GM12878 (cell line): Measurements from ENCODE around the gene AGMAT. TPM values are rescaled to one million over a fixed set of nuclear protein-coding genes. Genes with fewer than 3 reads are reported as not detected.
A peak's percentile ranks its signal among the peaks of the same experiment; 100 is the strongest.

Experiments
- BCLAF1 ChIP-seq: fragments of 450-650 bp; IDR thresholded peaks from 2 replicates; pipeline ENCODE4 v1.6.1; 2017; ENCODE audit warnings: antibody characterized with exemption, mild to moderate bottlenecking, moderate library complexity
- IRF4 ChIP-seq: IDR thresholded peaks from 2 replicates; pipeline ENCODE4 v1.6.1; 2011; ENCODE audit warnings: low read depth, low read length
- MEF2B ChIP-seq: fragments of 450-650 bp; IDR thresholded peaks from 2 replicates; pipeline ENCODE4 v1.6.1; 2018; ENCODE audit warnings: mild to moderate bottlenecking, moderate library complexity; ENCODE audit not compliant: partially characterized antibody, poor library complexity, severe bottlenecking
- MXI1 ChIP-seq: fragments of 150-350 bp; IDR thresholded peaks from 2 replicates; pipeline ENCODE4 v1.6.1; 2011; ENCODE audit warnings: low read depth, mild to moderate bottlenecking, inconsistent platforms, low read length, improper control_type of control experiment
- RBBP5 ChIP-seq: fragments of 200-600 bp; sonication (generic); conservative IDR thresholded peaks from 2 replicates; pipeline ENCODE4 v1.6.1; 2016
- RELA ChIP-seq: fragments of 450-650 bp; IDR thresholded peaks from 2 replicates; pipeline ENCODE4 v1.8.0; 2014; ENCODE audit warnings: borderline replicate concordance; ENCODE audit not compliant: partially characterized antibody
- RUNX3 ChIP-seq: IDR thresholded peaks from 2 replicates; pipeline ENCODE4 v1.6.1; 2012; ENCODE audit warnings: low read length, inconsistent platforms
- YY1 ChIP-seq: IDR thresholded peaks from 2 replicates; pipeline ENCODE4 v1.6.1; 2011; ENCODE audit warnings: low read depth, mild to moderate bottlenecking, low read length
- ZBTB4 ChIP-seq: fragments of 450-650 bp; formaldehyde crosslinking; IDR thresholded peaks from 2 replicates; pipeline ENCODE4 v1.4.0; 2022; ENCODE audit warnings: mild to moderate bottlenecking, moderate library complexity
- ZNF592 ChIP-seq: fragments of 450-650 bp; IDR thresholded peaks from 2 replicates; pipeline ENCODE4 v1.6.1; 2017; ENCODE audit warnings: mild to moderate bottlenecking, moderate library complexity
- polyA plus RNA-seq, 11 experiments: library from polyadenylated mRNA; depleted of rRNA in 4 of 11; unstranded in 6 of 11; stranded (reverse) in 5 of 11; fragments of >200 nt; fragmentation: Nextera tagmentation in 4 of 11; fragmentation: Illumina TruSeq in 1 of 11; extraction: Ambion mirVana in 4 of 11; extraction: Trizol in 1 of 11; gene quantifications; 1 replicate in 1 of 11; 2 replicates in 10 of 11; pipeline versions ENCODE4 v1.2.1 to v1.2.3, GENCODE V29; 2011 to 2016; ENCODE audit warnings: inconsistent platforms in 2 of 11, missing spikeins in 2 of 11, low read depth in 1 of 11
- total RNA-seq, 4 experiments: library from RNA; depleted of rRNA in 3 of 4; stranded (reverse); fragments of >200 nt in 3 of 4; fragmentation: Illumina TruSeq in 1 of 4; extraction: Trizol in 1 of 4; gene quantifications; 2 replicates each; pipeline versions ENCODE4 v1.2.1 to v1.2.3, GENCODE V29; 2013 to 2021
- TF ChIP-seq, protein P1 (sequence below): IDR thresholded peaks from 2 replicates; pipeline ENCODE4 v1.6.1; 2012; ENCODE audit warnings: mild to moderate bottlenecking, low read depth, low read length
- TF ChIP-seq, protein P2 (sequence below): IDR thresholded peaks from 2 replicates; pipeline ENCODE4 v1.6.1; 2011; ENCODE audit warnings: borderline replicate concordance, low read depth, mild to moderate bottlenecking, moderate library complexity, low read length; ENCODE audit not compliant: insufficient read depth, poor library complexity, severe bottlenecking

Gene AGMAT
- total and polyA plus RNA-seq, 10 of the 15 experiments (the other 5 are each of a cell fraction or from before 2014, with no cell fraction given) = 0.47 to 7.9 (median 4.7) TPM

- TF ChIP-seq, protein P1, sequence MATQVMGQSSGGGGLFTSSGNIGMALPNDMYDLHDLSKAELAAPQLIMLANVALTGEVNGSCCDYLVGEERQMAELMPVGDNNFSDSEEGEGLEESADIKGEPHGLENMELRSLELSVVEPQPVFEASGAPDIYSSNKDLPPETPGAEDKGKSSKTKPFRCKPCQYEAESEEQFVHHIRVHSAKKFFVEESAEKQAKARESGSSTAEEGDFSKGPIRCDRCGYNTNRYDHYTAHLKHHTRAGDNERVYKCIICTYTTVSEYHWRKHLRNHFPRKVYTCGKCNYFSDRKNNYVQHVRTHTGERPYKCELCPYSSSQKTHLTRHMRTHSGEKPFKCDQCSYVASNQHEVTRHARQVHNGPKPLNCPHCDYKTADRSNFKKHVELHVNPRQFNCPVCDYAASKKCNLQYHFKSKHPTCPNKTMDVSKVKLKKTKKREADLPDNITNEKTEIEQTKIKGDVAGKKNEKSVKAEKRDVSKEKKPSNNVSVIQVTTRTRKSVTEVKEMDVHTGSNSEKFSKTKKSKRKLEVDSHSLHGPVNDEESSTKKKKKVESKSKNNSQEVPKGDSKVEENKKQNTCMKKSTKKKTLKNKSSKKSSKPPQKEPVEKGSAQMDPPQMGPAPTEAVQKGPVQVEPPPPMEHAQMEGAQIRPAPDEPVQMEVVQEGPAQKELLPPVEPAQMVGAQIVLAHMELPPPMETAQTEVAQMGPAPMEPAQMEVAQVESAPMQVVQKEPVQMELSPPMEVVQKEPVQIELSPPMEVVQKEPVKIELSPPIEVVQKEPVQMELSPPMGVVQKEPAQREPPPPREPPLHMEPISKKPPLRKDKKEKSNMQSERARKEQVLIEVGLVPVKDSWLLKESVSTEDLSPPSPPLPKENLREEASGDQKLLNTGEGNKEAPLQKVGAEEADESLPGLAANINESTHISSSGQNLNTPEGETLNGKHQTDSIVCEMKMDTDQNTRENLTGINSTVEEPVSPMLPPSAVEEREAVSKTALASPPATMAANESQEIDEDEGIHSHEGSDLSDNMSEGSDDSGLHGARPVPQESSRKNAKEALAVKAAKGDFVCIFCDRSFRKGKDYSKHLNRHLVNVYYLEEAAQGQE = no peak
- no peak for TF ChIP-seq RELA
- TF ChIP-seq YY1 = no peak
- TF ChIP-seq, protein P2, sequence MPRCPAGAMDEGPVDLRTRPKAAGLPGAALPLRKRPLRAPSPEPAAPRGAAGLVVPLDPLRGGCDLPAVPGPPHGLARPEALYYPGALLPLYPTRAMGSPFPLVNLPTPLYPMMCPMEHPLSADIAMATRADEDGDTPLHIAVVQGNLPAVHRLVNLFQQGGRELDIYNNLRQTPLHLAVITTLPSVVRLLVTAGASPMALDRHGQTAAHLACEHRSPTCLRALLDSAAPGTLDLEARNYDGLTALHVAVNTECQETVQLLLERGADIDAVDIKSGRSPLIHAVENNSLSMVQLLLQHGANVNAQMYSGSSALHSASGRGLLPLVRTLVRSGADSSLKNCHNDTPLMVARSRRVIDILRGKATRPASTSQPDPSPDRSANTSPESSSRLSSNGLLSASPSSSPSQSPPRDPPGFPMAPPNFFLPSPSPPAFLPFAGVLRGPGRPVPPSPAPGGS = no peak
- TF ChIP-seq RBBP5 = no peak
- 0 out of 2 replicates have a peak, but pooled peaks have one; percentile 18 for TF ChIP-seq IRF4
- no peak for TF ChIP-seq MEF2B
- no peak for TF ChIP-seq ZBTB4 (CRISPR knock-in tag)
- peak; percentile 49; the same call in 1 of the 2 replicates for TF ChIP-seq RUNX3
- no peak for TF ChIP-seq BCLAF1
- TF ChIP-seq MXI1 = no peak; the same call in none of the 2 replicates
- no peak for TF ChIP-seq ZNF592
These were observed 60.4 kb downstream of the AGMAT start (continued) for GRCh38 chr1:15524283-15525049.
